HG02884 (cell line): Measurements from ENCODE around the gene HRC.
"Not testable (repeated sequence)": the region's sequence is repeated elsewhere in the genome, so short reads cannot be mapped to it uniquely, and the experiment has no call there.

ENCODE experiments used
- ATAC-seq: cut with Tn5 transposase; IDR thresholded peaks from one replicate; pipeline ENCODE4 v1.9.1; 2021; ENCODE audit warnings: mild to moderate bottlenecking, moderate library complexity; ENCODE audit not compliant: unreplicated experiment

The HRC gene

DNA sequence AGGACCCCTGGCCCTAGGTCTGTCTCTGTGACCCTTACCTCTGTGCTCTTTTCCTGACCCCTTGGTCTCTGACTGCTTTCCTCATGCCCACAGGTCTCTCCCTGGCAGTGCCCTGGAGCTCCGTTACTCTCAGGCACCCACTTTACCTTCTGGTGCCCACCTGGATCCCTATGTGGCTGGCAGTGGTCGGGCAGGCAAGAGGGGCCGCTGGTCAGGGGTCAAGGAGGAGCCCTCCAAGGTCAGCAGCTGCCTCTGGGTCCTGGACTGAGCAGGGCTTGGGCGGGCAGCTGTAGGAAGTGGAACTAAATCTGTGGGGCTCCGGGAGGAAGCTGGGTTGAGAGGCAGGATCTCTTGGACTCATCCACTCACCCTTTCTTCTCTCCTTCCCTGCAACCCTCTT is 19.5 kb downstream of the HRC start:
- ATAC-seq, result no peak

DNA sequence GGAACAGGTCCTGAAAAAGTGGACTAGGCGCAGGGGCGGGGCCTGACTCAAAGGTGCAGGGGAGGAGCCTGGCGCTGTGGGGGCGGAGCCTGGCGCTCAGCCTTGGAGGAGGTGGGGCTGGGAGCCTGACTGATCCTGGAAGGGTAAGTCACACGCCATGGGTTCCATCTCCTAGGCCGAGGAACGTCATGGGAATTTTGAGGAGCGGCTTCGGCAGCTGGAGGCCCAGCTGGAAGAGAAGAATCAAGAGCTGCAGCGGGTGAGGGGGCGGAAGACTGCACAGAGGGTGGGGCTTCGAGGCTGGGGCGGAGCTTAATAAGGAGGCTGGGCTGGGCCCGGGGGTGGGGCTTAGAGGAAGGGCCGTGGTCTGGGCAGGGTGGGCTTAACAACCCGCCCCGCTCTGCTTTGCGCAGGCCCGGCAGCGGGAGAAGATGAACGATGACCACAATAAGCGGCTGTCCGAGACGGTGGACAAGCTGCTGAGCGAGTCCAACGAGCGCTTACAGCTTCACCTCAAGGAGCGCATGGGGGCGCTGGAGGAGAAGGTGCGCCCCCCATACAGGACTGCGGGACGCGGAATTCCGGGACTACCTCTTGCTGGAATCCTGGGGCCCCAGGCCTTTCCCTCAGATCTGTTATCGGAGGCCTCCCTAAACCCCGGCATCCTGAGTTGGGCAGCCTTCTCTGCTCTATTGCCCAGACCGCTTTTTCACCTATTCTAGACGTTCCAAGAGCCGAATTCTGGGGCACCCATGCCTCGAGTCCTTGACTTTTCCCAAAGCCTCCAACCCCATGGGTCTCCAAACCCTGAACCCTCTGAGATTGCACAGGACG is 21.4 kb downstream of the HRC start:
- no peak for ATAC-seq

DNA sequence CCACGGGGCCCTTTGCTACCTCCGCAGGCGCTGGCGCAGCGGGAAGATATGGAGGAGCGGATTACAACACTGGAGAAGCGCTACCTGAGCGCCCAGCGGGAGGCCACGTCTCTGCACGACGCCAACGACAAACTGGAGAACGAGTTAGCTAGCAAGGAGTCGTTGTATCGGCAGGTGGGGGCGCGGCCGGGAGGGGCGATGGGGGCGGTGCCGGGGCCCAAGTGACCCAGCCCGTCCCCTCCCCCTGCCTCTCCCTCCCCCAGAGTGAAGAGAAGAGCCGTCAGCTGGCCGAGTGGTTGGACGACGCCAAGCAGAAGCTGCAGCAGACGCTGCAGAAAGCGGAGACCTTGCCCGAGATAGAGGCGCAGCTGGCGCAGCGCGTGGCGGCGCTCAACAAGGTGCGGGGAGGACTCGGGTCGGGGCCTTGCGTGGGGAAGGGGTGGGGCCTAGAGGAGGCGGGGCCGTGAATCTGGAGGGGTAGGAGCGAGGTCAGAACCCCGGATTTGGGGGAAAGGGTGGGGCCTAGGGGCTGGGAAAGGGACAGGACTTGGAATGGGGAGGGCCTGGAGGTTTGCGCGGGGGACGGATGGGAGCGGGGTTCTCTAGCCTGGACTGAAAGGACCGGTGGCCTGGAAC is 22.1 kb downstream of the HRC start:
- no peak for ATAC-seq

DNA sequence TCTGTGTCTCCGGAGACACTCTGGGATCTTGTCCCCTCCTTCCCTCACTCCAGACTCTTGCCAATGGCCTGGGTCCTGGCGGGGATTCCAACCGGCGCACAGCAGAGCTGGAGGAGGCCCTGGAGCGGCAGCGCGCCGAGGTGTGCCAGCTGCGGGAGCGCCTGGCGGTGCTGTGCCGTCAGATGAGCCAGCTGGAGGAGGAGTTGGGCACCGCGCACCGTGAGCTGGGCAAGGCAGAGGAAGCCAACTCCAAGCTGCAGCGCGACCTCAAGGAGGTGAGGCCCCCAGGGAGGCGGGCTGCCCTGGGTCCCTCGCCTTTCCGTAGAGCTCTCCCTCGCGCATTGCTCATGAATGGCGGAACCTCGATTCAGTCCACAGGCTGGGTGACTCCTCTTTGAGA is 24.9 kb downstream of the HRC start:
- ATAC-seq, result no peak

DNA sequence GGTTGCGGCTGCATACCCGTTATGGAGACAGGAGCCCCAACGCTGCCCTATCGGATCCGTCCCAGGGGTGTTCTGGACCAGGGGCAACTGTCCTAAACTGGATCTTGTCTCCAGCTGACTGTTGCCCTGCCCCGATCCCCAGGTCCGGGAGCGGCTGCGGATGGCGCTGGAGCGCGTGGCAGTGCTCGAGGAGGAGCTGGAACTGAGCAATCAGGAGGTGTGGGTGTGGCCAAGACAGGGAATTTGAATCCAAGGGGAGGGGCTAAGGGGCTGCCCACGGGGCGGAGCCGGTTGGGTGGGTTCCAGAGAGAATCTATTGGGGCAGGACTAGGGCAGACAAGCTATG is 26.0 kb downstream of the HRC start:
- ATAC-seq, result no peak

DNA sequence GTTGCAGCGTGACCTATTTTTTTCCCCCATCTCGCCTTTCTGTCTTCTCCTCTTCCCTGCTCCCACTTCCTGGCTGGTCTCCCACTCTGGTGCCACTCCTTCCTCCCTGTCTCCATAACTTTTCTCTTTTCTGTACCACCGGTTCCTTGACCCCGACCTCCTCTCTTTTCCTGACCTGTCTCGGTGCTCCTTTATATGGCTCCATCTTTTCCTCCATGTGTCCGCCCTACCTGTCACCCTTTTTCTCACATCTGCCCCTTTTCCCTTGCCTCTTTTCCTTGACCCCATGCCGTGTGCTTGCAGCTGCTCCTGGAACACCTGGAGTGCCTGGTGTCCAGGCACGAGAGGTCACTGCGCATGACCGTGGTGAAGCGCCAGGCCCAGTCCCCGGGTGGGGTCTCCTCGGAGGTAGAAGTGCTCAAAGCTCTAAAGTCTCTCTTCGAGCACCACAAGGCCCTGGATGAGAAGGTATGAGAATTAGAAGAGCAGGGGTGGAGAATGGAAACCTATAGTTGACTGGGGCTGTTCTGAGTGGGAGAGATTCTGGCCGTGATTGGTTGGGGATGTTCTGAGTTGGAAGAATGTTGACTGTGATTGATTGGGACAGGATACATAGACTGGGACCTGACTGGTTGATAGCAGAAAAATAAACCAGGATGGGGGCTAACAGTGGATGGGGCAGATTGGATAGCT is 26.5 kb downstream of the HRC start:
- ATAC-seq, result no peak

DNA sequence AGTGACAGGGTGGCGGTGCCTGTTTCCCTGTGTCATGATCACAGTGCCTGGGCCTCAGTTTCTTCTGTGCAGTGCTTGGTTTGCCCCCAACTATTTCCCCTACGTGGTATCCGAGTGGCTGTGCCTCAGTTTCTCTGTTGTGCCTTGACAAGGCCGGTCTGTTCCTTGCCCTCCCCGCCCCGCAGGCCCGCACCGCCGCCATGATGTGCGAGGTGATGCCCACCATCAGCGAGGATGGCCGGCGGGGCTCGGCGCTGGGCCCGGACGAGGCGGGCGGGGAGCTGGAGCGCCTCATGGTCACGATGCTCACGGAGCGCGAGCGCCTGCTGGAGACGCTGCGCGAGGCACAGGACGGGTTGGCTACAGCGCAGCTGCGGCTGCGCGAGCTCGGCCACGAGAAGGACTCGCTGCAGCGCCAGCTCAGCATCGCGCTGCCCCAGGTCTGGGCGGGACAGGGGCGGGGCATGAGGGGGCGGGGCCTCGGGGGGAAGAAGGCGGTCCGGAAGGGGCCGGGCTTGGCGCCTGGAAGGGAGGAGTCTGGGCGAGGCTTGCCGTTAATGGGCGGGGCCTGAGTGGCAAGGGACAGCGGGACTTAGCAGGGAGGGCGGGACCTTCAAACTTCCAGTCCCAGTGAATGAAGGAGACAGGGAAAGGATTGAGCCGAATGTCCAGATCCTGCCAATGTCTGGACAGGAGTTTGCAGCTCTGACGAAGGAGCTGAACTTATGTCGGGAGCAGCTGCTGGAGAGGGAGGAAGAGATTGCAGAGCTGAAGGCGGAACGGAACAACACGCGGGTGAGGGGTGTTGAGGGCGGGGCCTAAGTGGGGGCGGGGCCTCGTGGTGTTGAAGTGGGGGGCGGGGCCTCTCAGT is 27.3 kb downstream of the HRC start:
- ATAC-seq, result peak; percentile 84

DNA sequence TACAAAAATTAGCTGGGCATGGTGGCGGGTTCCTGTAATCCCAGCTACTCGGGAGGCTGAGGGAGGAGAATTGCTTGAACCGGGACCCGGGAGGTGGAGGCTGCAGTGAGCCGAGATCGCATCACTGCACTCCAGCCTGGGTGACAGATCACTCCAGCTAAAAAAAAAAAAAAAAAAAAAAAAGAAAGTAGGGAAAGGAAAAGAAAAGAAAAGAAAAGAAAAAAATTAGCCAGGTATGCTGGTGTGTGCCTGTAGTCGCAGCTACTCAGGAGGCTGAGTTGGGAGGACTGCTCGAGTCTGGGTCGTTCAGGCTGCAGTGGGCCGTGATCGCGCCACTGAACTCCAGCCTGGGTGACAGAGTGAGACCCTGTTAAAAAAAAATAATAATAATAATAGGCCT is 28.0 kb downstream of the HRC start:
- ATAC-seq, result not testable (repeated sequence)

DNA sequence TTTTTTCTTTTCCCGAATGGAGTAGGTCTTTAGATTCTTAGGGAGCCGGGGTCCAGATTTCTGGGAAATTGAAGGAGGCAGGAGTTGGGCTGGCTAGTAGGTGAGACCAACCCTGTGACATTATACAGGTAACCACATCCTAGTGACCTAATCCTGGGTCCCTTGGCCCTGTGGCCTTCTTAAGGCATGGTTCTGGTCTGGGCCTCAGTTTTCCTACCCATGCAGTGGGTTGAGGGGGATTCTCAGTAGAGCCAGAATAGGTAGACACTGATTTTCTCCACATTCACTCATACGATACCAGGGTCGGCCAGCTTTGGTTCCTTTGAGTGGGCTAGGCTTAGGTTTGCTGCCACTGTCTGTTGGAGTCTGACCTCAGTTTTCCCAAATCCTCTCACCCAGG is 28.6 kb downstream of the HRC start:
- no peak for ATAC-seq

DNA sequence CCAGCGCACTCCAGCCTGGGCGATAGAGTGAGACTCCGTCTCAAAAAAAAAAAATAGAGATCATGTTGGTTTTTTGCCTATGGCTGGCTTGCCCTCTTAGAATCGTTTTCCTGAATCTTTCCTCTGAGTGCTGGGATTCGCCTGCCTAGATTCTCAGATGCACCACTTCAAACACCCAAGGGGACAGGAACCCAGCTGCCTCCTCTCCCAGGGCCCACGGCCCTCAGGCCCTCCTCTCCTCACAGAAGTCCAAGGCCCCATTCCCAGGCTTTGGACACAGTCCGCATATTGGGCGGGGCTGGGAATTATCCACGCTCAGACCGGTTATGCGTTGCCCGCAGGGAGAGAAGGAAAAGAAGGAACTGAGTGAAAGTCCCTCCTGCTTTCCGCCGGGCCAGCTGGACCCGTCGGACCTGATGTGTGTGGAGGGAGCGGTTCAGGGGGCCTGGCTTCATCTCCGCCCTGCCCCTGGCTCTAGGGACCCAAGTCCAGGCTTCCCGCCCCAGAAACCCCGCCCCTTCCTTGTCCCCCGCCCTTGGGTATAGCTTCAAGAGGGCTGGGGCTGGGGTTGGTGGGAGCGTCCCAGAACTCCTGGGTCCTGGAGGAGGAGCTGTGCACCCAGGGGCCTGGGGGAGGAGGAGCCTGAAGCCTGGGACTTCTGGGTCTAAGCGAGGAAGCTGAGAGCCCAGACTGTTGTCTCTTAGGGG is 30.0 kb downstream of the HRC start:
- ATAC-seq, result no peak

DNA sequence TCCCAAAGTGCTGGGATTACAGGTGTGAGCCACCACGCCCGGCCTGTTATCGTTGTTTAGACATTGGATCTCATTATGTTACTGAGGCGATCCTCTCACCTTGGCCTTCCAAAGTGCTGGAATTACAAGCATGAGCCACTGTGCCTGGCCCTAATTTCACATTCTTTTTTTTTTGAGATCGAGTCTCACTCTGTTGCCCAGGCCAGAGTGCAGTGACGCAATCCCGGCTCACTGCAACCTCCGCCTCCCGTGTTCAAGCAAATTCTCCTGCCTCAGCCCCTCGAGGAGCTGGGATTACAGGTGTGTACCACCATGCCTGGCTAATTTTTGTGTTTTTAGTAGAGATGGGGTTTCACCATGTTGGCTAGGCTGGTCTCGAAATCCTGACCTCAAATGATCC is 31.9 kb downstream of the HRC start:
- ATAC-seq, result not testable (repeated sequence)

DNA sequence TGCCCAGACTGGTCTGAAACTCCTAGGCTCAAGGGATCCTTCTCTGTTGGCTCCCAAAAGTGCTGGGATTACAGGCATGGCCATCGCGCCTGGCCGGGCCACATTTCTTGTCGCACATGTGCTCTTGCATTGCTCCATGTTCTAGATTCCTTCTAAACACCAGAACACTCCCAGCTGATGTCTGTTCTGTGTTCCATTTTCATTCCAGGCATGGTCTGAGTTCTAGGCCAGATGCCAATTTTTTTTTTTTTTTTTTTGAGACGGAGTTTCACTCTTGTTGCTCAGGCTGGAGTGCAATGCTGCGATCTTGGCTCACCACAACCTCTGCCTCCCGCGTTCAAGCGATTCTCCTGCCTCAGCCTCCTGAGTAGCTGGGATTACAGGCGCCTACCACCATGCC is 33.4 kb downstream of the HRC start:
- not testable (repeated sequence) for ATAC-seq

DNA sequence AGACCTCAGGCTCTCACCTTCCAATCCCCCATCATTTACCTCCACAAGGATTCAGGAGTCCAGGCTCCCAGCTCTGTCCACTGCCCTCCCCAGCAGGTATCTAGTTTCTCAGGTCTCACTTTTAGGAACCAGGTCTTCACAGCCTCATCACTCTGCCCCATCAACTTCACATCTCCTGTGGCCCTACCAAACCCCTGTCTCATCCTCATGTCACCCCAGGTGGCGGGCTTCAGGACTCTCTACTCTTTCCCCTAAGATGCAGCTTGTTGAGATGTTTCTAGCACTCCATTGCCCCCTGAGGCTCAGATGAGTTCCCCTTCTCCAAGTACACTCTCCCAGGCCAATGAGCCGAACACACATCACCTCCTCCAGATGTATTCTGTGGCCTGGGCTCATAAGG is 34.3 kb downstream of the HRC start:
- no peak for ATAC-seq

DNA sequence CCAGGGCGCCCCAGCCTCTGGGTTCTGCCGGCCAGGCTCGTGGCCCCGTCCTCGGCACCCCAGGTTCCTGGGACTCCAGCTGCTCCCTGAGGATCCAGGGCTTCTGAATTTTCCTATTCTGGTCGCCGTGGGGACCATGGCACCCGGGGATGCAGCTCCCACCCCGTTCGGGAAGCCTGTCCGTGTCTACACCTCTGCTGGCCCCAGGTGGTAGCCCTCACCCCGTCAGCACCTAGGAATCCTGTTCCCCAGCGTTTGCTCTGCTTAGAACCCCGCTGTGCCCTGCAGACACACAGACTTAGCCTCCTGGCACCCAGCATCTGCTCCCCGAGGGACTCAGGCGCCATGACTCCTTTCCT is 34.9 kb downstream of the HRC start:
- no peak for ATAC-seq

DNA sequence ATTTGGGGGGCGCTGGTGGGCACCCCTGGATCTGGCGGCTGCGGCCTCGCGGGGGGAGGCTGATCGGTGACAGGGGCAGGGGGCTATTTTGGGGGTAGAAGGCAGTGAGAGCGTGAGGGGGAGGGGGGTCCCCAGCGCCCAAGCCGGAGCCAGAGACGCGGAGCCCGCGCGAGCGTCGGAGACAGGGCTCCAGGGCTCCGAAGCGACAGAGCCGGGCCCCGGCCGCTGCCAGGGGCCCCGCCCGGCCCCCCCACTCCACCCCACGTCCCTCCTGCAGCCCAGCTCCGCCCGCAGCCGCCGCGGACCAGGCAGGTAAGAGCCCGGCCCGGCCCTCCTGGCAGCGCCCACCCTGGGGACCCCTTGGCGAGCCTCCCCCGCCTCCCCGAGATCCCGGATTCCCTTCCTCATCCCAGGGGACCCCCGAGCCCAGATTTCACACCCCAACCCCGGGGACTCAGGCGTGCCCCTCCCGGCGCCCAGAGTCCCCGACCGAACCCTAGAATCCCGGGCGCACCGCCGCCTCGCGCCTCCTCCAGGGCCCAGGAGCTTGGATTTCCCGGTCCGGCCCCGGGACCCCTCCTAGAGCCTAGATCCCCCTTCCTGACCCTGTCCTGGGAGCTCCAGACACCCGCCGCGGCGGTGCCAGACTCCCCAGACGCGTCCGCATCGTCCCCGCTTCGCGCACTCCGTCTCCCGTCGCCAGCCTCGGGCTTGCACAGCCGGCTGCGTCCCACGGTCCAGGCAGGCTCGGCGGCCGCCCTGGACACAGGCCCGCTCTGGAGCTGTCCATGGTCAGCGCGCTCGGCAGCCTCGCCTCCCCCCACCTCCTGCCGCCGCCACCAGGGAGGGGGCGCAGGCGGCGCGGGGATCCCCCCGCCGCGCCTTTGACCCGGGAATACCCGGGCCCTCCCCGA is 35.5 kb downstream of the HRC start, which contains the start of gene PPFIA3:
PPFIA3 (plus strand) TSS at position 134 of the 914 bp plus-strand sequence. CDS start 8,330 bp downstream, outside the sequence.
- no peak for ATAC-seq

DNA sequence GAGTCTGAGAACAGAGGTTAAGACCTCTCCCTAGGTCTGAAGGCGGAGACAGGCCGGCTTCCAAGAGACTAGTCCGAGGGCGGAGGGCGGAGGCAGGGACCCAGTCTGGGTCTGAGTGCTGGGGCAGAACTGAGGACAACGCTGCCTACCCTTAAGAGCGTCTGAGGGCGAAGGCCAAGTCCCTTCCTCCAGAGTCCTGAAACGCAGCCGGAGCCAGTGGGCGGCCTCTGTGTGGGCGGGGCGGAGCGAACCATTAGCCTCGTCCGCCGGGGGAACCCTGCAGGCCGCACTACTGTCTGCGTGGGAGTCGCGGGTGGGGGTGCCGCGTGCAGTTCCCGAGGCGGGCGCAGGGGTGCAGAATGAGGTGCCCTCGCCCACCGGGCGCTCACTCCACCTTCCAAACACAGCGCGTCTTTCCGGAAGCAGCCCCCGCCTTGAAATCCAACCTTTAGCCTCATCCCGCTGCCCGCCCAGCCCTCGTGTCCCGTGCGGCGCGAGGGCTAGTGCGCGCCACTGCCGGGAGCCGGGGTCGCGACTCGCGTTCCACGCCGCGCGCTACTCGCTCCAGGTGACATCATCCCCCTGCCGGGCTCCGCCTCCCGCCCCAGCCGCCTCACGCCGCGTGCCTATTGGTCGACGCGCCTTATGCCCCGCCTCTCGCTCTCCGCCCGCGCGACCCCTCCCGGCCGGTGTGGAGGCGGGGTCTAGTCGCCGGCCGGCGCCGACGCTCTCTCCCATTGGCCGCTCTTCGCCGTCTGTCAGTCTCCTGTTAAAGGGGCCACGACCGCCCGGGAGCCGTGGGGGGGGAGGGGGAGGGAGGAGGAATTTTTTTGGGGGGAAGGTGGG is 36.4 kb downstream of the HRC start, which contains the start of gene C19orf73:
C19orf73 (minus strand) TSS at position 579 of the 846 bp plus-strand sequence; CDS start at position 458, 121 bp downstream.
- peak; percentile 68 for ATAC-seq

DNA sequence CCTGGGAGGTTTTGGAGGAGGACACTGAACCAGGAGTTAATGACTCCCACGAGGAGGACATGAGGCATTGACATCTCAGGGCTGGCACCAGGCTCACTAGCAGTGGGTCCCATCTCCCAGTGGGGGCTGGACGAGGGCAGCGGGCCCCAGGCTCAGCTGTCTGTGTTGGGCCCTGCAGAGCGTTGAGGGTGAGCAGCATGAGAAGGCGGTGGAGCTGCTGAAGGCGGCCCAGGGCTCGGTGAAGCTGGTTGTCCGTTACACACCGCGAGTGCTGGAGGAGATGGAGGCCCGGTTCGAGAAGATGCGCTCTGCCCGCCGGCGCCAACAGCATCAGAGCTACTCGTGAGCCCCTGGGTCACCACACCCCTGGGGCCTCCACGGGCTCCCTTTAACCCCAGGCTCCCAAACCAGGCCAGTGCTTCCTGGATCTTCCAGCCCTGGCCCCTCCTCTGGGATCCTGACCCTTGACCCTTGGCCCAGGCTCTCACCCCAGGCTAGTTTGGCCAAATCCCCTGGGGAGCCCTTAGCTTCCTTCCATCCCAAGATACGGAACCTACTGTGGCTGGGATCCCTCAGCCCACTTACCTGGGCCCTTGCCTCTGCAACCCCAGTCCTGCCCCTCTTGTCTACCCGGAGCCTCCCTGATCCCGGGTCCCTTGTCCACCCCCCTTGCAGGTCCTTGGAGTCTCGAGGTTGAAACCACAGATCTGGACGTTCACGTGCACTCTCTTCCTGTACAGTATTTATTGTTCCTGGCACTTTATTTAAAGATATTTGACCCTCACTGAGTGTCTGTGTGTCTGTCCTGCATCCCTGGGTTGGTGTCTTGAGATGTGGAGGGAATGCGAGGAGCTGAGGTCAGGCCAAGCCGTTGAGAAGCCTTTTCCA is 37.3 kb downstream of the HRC start:
- ATAC-seq, result no peak
